Neutrophil (primary cell): ENCODE measurements around the gene TUG1.

Experiments used
- H3K27ac ChIP-seq: fragments of 200-600 bp; sonication (generic); 2 replicates; pipeline ENCODE4 v1.5.1; 2016; ENCODE audit warnings: mild to moderate bottlenecking, moderate library complexity
- H3K27me3 ChIP-seq: fragments of 200-600 bp; sonication (generic); 2 replicates; pipeline ENCODE4 v1.6.0; 2016; ENCODE audit warnings: mild to moderate bottlenecking
- H3K36me3 ChIP-seq: fragments of 200-600 bp; sonication (generic); 2 replicates; pipeline ENCODE4 v1.5.1; 2017
- H3K4me1 ChIP-seq, 2 experiments: fragments of 200-600 bp in 1 of 2; sonication (generic) in 1 of 2; 1 replicate in 1 of 2; 2 replicates in 1 of 2; pipeline versions ENCODE4 v1.5.1 to v1.6.1; 2013 to 2016; ENCODE audit warnings: low read depth in 1 of 2, low read length in 1 of 2, mild to moderate bottlenecking in 1 of 2, moderate library complexity in 1 of 2; ENCODE audit not compliant: control insufficient read depth in 1 of 2, insufficient read depth in 1 of 2
- H3K4me3 ChIP-seq, 2 experiments: fragments of 200-600 bp in 1 of 2; sonication (generic) in 1 of 2; 1 replicate in 1 of 2; 2 replicates in 1 of 2; pipeline ENCODE4 v1.5.1; 2013 to 2016; ENCODE audit warnings: low read depth in 1 of 2, low read length in 1 of 2, mild to moderate bottlenecking in 1 of 2, moderate library complexity in 1 of 2
- H3K9me3 ChIP-seq: fragments of 200-600 bp; sonication (generic); 2 replicates; pipeline ENCODE4 v1.5.1; 2016
- CTCF ChIP-seq: fragments of 200-600 bp; sonication (generic); IDR thresholded peaks from 2 replicates; pipeline ENCODE4 v1.5.1; 2016; ENCODE audit warnings: antibody characterized with exemption

The TUG1 gene

GRCh38 chr22:30946354-30946753, 22.7 kb upstream of the TUG1 start:
- Histone ChIP-seq H3K4me3 (no peak overlapping the region), H3K27ac (no peak overlapping the region), H3K4me1 (no peaks in the 10 kb centered on the region), H3K36me3 (peaks cover 69% of the 10 kb centered on the region), H3K27me3 (no peaks in the 10 kb centered on the region), H3K9me3 (no peaks in the 10 kb centered on the region)
- TF ChIP-seq CTCF, result no peak

GRCh38 chr22:30947173-30947815, 21.8 kb upstream of the TUG1 start:
- H3K36me3 ChIP-seq, result peaks cover 61% of the 10 kb centered on the region
- H3K27ac ChIP-seq, result no peak overlapping the region
- H3K27me3 ChIP-seq, result no peaks in the 10 kb centered on the region
- no peaks in the 10 kb centered on the region for H3K4me1 ChIP-seq
- H3K9me3 ChIP-seq, result no peaks in the 10 kb centered on the region
- H3K4me3 ChIP-seq, result no peak overlapping the region
- no peak for TF ChIP-seq CTCF

- peaks cover 55% of the 10 kb centered on the region for H3K36me3 ChIP-seq
- no peaks in the 10 kb centered on the region for H3K27me3 ChIP-seq
- no peaks in the 10 kb centered on the region for H3K9me3 ChIP-seq
- H3K27ac ChIP-seq, result no peak overlapping the region
- no peak overlapping the region for H3K4me3 ChIP-seq
- TF ChIP-seq CTCF, result no peak
- no peaks in the 10 kb centered on the region for H3K4me1 ChIP-seq
Observed at GRCh38 chr22:30947816-30948454, 21.1 kb upstream of the TUG1 start.

- H3K27me3 ChIP-seq, result no peaks in the 10 kb centered on the region
- no peak overlapping the region for H3K4me3 ChIP-seq
- H3K27ac ChIP-seq, result no peak overlapping the region
- no peak for TF ChIP-seq CTCF
- H3K4me1 ChIP-seq, result no peaks in the 10 kb centered on the region
- peaks cover 45% of the 10 kb centered on the region for H3K36me3 ChIP-seq
- H3K9me3 ChIP-seq, result no peaks in the 10 kb centered on the region
Observed at GRCh38 chr22:30948930-30949342, 20.1 kb upstream of the TUG1 start.

- TF ChIP-seq CTCF, result no peak
- no peak overlapping the region for H3K4me3 ChIP-seq
- peaks cover 34% of the 10 kb centered on the region for H3K36me3 ChIP-seq
- H3K27me3 ChIP-seq, result no peaks in the 10 kb centered on the region
- no peaks in the 10 kb centered on the region for H3K9me3 ChIP-seq
- H3K27ac ChIP-seq, result no peak overlapping the region
- H3K4me1 ChIP-seq, result no peaks in the 10 kb centered on the region
Observed at GRCh38 chr22:30949934-30950660, 19.0 kb upstream of the TUG1 start.
